Mammary epithelial cell (primary cell): Measurements from ENCODE around the gene DMTF1.

Experiments
- EZH2 ChIP-seq: IDR thresholded peaks from 2 replicates; pipeline ENCODE4 v1.6.1; 2012; ENCODE audit warnings: low read length, inconsistent platforms, borderline replicate concordance
- TF ChIP-seq, protein P1 (sequence below), 2 donors: IDR thresholded peaks in 1 of 2; conservative IDR thresholded peaks in 1 of 2; 2 replicates each; pipeline ENCODE4 v1.5.1; 2011 to 2012; ENCODE audit warnings: inconsistent platforms in 2 of 2, low read length in 2 of 2, mild to moderate bottlenecking in 2 of 2, control low read depth in 1 of 2, low read depth in 1 of 2; ENCODE audit not compliant: insufficient read depth in 1 of 2; ENCODE audit errors: extremely low read depth in 1 of 2

- TF ChIP-seq, protein P1, sequence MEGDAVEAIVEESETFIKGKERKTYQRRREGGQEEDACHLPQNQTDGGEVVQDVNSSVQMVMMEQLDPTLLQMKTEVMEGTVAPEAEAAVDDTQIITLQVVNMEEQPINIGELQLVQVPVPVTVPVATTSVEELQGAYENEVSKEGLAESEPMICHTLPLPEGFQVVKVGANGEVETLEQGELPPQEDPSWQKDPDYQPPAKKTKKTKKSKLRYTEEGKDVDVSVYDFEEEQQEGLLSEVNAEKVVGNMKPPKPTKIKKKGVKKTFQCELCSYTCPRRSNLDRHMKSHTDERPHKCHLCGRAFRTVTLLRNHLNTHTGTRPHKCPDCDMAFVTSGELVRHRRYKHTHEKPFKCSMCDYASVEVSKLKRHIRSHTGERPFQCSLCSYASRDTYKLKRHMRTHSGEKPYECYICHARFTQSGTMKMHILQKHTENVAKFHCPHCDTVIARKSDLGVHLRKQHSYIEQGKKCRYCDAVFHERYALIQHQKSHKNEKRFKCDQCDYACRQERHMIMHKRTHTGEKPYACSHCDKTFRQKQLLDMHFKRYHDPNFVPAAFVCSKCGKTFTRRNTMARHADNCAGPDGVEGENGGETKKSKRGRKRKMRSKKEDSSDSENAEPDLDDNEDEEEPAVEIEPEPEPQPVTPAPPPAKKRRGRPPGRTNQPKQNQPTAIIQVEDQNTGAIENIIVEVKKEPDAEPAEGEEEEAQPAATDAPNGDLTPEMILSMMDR (conservative IDR thresholded peaks at IDR 0.05 in 1 of 2, IDR thresholded peaks at IDR 0.05 in 1 of 2; ENCODE audit: extremely low read depth in 1 of 2, insufficient read depth in 1 of 2, low read depth in 1 of 2, low read length in 2 of 2) = no peak
- TF ChIP-seq EZH2 = no peak
Observed at GRCh38 chr7:87151729-87152111, 533 bp upstream of the DMTF1 start.
